NCI-H1930 (cell line): ENCODE data around the gene CALD1.

Source experiments
- DNase-seq, 2 experiments: peaks; one replicate each; lab custom pipeline; 2025; lab: John Stamatoyannopoulos, UW

Gene CALD1, protein sequence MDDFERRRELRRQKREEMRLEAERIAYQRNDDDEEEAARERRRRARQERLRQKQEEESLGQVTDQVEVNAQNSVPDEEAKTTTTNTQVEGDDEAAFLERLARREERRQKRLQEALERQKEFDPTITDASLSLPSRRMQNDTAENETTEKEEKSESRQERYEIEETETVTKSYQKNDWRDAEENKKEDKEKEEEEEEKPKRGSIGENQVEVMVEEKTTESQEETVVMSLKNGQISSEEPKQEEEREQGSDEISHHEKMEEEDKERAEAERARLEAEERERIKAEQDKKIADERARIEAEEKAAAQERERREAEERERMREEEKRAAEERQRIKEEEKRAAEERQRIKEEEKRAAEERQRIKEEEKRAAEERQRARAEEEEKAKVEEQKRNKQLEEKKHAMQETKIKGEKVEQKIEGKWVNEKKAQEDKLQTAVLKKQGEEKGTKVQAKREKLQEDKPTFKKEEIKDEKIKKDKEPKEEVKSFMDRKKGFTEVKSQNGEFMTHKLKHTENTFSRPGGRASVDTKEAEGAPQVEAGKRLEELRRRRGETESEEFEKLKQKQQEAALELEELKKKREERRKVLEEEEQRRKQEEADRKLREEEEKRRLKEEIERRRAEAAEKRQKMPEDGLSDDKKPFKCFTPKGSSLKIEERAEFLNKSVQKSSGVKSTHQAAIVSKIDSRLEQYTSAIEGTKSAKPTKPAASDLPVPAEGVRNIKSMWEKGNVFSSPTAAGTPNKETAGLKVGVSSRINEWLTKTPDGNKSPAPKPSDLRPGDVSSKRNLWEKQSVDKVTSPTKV

DNA sequence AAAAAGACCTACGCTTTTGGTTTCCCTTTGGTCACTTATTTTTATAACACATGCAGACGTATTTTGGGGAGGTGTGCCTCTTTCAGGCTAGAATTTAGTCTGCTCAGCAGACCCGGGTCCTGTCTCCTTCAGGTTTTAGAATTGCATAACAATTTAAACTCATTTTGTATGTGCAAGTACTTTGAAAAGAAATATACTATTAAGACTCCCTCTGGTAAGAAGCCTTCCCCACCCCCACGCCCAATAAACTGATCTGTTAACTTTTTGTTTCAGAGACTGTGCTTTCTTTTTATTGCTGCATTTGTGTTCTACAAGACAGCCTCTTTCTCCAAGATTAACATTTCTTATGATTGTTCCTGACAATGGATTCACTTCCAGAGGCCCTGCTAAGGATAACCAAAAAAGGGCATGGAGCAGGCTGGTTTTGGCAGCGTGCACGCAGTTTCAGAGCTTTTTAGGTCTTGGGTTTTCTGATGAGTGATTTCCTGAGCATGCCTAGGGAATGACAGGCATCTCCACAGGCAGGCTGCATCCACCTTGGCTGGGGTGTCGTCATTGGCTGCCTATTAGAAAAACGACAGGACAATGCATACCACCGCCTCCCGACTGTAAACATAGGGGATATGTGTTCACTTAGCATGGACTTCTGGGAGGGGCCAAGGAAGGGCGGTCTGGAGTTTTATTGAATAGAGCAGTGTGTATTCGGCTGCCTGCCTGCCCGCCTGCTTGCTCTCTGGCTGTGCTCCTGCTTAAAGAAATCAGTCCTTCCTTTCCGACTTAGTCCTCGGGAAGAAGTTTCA, at the start of gene CALD1:
TSS of gene CALD1 (plus strand) at position 694 of the 800 bp plus-strand sequence. CDS start 88,100 bp downstream, outside the sequence.
- DNase-seq, result no peak

DNA sequence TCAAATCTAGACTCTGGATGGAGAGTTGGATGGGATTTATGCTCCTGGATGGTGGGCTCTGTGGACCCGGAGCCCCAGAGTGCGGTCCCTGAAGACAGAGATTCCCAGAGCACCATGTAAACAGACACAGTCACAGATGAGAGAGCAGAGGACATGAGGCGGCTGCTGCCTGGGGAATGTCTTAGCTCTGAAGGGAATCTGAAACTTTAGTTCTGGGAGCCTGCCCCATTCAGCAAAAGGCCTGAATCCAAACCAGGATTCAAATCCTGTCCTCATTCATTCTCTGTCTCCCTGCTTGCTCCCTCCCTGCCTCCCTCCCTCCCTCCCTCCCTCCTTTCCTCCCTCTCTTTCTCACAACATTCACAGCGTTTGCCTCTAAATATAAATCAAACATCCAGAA, 49.5 kb upstream of the CALD1 start:
- no peak for DNase-seq

DNA sequence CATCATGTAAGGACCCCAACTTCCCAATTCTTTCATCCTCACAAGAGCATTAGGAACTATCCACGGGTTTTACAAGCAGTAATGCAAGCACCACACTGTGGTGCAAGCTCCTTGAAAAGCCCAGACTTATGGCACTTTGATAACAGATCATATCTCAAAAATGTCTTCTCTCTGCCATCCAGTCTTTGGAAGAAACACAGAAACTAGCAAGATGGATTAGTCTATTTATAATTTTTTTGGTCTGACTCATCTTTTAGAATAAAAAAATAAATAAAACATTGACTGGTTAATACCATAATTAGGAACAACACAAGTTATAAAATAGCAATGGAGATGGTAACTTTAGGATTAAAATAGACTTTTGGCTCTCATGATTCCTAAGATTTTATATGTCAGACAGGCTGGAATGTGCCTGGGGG, 49.0 kb upstream of the CALD1 start:
- no peak for DNase-seq

DNA sequence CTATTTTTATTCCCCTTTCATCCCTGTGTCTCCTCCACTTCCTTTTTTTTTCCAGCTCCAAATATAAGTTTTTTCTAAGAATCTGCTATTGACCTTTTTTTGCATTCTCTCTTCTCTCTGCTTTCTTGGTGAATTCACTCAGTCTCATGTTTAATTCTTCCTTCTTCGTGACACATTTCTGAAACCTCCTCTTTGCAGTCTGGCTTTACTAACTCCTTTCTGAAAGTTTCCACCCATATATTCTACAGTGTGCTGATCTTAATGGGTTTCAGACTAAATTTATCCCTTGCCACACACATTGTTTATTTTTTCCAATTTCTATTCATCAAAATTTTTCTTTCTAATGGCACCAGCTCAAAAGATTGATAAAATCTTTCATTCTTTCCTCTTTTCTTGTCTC, 47.8 kb upstream of the CALD1 start:
- no peak for DNase-seq

DNA sequence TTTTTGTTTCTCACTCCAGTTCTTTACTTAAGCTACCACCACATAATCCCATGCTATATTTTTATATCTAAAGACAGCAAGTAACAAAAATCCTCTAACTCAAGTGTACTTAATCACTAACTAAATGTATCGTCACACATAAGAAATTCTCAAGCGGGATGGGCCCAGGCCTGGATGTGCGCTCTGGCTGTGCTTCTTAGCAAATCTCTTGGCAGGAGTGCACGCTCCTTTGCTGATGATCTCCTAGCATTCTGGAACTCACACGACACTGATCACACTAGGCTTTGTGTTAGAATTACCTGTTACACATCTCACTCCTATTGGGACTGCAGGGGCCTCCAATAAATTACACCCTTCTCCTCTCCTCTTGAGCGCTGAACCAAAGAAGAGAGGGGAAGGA, 46.7 kb upstream of the CALD1 start:
- DNase-seq, result no peak

DNA sequence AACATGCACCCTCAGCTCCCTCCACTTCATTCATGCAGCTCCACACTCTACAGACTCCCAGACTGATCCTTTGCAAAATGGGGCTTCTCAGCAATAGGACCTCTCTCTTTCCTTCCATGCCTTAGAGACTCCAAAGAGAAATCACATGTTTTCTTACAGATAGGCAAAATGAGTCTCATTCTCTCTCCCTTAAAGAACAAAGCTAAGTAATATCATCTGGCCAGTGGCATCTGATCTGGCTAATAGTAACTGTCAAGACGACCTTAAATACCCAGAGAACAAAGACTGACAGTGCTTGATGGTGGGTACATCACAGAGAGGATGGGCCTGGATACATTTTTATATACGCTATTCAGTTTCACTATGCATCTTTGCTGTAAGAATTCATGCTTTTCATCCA, 43.1 kb upstream of the CALD1 start:
- DNase-seq, result no peak

DNA sequence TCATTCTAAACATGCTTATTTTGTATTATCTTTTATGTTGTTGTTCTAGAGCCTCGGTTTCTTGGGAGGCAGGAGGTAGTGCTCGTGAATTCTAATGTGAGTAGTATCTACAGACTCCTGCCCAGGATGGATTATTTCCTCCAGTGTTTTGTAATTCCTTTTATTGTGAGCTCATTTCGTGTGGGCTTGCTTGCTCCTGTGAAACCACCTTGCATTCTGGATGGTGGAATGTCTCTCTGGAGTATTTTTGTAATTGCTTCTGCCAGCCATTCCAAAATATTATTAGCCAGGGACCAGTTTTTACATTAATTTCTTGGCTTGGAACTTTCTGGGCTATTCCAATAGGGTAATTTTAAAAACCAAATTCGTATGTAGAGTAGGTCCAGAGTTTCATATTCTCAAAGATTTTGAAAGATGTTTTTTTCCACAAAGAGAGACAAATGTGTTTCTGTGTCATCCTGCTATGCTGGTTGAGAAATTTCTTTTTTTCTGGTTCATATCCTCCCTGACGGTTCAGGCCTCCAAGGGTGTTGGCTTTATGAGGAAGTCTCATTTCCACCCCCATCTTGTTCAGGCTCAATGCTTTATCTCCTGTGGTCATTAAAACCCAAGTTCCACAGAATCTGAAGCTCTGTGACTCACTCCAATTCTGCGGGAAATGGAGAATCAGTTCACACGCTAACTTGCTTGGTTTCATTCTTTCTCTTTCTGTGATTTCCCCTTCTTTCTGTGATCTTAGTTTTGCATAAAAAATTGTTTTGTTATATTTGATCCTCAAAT, 41.7 kb upstream of the CALD1 start:
- no peak for DNase-seq

DNA sequence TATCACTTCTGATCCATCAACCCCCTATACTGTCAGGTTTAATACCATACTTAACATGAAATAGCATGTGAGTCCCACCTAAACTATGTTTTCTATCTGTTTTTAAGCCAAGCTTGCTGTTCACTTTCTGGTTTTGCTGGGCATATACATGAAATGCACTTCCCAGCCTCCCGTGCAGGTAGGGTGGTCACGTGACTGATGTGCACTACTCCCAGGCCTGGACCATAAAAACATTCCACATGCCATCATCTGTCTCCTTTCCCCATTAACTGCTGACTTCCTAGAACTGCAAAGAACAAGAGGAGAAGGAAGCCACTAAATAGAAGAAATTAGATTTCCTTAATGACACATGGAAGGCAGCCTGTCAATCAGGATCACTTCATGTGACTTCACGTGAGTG, 40.1 kb upstream of the CALD1 start:
- no peak for DNase-seq

DNA sequence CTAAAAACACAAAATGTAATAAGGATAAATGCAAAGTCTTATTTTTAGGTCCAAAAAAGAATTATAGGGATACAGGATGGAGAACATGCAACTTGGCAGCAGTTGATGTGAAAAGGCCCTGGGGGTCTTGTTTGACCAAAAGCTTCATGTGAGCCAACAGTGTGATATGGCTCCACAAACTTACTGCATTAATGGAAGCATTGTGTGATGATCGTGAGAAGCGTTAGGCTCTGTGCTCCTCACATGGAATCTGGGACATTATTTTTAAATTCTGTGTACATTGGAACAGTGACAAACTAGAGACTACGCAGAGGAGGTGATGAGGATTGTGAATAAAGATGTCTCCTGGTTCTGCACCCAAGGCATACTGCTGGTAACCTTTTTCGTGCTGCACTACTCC, 39.1 kb upstream of the CALD1 start:
- DNase-seq, result no peak

DNA sequence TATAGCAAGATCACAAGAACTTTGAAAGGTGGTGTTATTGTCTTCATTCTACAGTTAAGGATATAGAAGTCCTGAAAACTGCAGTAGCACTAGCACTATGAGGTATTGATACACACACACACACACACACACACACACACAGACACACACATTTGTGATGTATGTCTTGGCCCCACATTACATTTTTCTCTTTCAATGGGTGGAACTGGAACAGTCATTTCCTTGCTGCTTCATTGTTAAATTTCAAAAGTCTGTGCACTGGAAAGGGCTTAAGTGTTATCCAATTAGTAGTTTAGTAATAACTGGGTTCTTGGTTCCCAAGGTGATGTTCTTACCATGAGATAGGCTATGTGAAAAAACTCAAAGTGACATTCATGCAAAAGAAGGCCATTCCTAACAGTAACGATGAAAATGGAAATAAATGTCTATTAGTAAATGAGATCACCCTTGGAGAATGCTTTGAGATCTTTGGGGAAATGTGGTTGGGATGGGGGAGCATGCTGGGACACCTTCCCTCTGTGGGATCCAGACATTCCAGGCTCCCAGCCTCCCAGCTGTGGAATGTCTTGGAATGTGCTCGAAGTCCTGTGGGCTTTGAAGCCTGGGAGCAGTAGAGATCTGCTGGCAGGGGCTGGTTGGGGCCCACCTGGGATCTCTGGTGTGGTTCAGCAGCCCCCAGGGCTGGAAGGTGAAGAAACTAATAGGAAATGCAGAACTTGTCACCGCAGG, 37.4 kb upstream of the CALD1 start:
- no peak for DNase-seq

DNA sequence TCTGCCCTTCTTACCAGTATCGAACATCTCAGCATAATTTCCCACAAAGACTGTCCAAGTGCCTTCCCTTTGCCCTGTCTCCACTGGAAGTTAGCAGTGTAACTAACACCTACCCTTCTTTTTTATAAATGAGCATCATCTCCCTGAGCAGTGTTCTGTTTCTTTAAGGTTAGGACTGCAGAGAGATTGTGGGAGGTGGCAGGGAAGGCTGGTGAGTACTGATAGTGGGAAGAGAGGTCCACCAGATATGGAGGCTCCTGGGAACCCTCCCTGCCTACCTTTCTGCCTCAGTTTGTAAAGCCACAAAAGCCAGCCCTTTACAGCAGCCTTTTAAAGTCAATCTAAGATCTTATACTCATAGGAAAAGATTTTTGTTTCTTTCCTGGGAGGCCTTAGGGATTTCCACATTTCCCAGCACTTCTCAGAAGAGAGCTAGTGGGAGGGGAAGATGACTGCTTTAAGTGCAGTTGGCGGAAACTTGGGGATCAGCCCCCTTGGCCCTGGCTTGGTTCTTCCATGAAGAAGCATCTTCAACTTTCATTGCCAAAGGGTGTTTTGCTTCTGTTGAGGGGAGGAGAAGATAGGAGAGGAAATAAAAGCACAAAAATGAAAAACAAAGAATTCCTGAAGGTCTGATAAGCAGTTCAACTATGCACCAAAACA, 36.6 kb upstream of the CALD1 start:
- DNase-seq, result no peak

DNA sequence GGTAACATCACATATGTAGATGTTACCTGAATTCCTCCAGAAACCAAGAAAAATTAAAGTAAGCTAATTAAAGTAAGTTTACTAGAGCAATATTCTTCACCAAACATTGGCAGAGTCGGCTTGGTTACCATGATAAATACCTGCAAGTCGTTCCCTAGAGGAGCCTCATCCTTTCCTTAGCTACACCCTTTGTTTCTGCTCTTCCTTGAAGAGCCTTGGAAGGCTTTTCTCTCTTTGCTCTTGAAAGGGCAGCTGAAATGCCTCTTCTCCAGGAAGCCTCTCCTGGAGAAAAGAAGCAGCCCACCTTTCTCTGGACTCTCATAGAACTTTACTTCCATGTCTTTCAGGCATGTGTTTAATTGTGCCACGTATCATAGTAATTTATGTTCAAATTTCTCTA, 34.9 kb upstream of the CALD1 start:
- no peak for DNase-seq

DNA sequence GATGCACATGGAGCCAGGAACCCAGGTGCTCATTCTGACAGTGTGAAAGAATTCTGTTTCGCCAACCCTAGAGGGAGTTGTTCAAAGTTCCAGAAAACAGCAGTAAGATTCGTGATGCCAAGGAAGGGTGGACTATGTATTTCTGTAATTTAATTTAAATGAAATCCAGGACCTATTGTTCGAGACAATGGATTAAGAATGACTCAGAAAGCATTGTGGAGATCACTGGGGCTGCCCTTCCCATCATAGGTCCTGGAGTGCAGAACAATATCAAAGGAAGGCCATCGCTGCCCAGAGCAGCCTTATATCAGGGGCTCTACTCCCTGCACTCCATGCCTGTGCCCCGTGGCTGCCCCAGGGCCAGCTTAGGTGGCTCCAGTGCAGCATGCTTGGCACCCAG, 32.1 kb upstream of the CALD1 start:
- DNase-seq, result no peak

DNA sequence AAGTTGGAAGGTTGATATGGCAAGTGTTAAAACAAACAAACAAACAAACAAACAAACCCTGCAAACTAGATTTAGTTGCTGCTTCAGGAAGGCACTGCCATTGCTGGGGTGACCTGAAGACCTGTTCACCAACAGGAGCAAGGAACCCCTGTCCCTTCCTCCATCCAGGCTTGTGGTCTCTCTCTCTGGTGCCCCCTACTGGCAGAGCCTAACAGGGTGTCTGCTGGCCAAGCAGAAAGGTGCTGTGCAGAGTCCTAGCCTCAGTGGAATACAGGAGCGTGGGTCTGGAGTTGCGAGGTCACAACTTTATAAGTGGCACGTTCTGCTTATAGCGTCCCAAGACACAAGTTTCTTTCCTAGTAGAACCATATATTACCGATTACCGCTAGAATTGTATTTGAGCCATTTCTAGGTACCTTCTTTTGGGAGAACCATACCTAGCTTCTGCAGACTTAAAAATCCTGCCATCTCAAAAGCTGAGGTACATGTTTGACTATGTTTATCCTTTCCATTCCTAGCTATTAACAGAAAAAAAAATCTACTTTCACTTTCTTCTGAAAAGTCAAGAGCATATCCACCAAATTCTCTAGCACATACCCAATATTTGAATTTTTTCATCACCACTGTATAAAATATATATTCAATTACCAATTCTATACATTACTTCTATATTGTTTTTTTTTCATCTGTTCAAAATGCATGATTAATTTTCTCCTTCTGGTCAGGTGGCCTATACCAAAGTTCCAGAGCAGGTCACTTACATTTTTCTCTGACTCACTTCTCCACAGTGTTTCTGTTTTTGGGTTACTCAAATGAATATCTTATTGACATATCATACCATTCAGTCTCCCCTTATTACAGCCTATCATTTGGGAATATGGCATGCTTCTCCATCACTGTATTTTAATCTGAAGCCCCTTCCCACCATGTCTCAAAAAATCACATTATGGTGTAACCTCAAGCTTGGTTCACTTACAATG, 29.1 kb upstream of the CALD1 start:
- peak in 1 of 2 experiments; percentile 48 for DNase-seq

DNA sequence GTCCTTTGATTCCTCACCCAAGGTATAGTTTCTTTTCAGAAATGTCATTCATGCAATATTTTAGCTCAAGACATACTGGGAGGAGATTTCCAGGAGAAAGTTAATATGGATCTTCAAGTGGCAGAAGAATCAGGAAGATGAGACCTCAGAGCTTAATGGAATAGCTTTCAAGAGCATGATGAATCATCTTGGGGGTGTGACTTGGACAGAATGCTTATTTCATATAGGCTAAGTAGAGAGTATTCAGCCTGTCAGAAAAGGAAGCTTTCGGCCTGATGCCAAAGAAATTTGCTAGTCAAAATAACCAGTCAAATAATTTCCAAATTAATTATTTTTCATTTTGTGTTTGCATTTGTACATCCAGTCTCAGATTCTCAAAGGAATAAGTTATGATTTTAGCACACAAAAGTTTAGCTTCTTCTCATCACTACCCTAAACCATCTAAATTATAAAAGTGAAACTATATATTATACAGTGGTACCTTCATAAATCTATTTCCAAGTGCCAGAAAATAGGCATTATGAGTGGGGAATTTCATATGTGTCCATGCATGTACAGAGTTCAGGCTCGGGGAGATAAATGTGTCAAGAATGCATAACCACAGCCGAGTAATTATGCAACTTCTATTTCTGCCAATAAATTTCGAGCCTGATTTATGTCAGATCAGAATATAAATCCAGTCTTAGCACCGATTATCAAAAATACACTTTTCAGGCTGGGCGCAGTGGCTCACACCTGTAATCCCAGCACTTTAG, 27.3 kb upstream of the CALD1 start:
- DNase-seq, result no peak

DNA sequence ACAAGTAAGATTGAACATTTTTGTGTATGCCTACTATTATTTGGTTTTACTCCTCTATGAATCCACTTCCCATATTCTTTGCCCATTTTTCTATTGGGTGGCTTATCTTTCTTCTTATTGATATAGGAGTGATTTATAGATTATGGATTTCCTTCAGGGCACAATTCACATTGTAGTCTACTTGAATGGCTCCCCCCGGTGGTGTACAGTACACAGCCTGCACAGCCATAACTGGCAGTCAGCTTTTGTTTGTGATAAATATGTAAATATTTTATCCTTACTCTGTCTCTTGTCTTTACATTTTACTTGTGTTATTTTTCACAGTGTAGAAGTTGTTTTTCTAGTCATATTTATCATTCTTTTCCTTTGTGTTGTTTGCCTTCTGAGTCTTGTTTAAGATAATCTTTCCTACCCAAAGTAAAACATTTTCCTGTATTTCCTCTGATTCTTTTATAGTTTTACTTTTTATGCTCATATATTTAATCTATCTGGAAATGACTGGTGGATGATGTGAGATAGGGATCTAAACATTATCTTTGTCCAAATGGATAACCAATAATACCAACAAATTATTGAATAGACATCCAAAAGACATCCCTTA, 23.9 kb upstream of the CALD1 start:
- DNase-seq, result peak in 1 of 2 experiments; percentile 15

DNA sequence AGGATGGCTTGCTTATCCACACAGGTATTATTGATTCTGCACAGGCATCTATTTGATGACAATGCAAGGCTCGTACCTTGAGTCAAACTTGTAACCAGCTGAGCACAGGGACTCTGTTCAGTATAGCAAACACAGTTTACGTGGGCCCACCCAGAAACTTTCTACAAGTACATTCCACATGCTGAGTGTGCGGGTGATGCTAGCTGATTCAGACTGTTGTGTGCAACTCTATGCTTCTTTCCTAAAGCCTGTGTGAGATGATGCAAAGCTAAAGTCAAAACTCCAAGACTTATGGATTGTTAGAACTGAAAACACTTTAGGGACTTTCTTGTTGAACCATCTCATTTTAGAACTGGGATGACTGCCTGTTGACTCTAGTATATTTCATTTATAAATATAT, 21.5 kb upstream of the CALD1 start:
- no peak for DNase-seq

DNA sequence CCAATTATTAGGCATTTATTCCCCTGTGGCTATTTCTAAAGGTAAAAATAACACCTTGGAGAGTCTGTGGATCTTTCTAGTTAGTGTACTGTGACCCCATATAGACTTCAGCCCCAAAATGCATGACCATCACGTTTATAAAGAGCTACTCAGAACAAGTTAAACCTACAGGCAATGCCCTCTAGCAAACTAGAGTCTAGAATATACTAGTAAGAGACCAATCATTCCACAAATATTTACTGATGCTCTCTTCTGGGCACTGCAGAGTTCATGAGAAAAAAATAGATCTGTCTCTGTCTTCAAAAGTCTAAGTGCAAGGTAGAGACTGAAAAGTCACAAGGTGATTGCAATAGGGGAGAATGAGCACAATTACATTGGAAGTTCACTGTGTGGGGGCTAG, 20.5 kb upstream of the CALD1 start:
- no peak for DNase-seq
